H1 (cell line): ENCODE data around the gene VPS52. TPM values are rescaled to one million over a fixed set of nuclear protein-coding genes. Genes with fewer than 3 reads are reported as not detected.
A peak's percentile ranks its signal among the peaks of the same experiment; 100 is the strongest.

Source experiments
- CTCF ChIA-PET: fragments of 300-600 bp; sonication (Branson Sonifier 250); formaldehyde crosslinking; loops from one replicate; lab custom pipeline; 2021; ENCODE audit not compliant: partially characterized antibody; lab: Charles Lee
- POLR2A ChIA-PET: fragments of 300-600 bp; sonication (Branson Sonifier 250); formaldehyde crosslinking; loops from one replicate; lab custom pipeline; 2021; ENCODE audit warnings: inconsistent platforms; ENCODE audit not compliant: partially characterized antibody; lab: Charles Lee
- DNase-seq, 2 experiments: peaks; one replicate each; pipeline versions ENCODE4 v3.0.0 to v3.0.0-alpha.2; 2010 to 2022; ENCODE audit warnings: low spot score in 2 of 2, low read depth in 1 of 2, mixed read lengths in 1 of 2
- FAIRE-seq: peaks from 2 replicates; lab custom pipeline; 2011; peaks lifted over from hg19 to GRCh38; lab: Jason Lieb, UNC
- H2AFZ ChIP-seq: 2 replicates; pipeline ENCODE4 v1.8.1; 2012; ENCODE audit warnings: low read length, inconsistent platforms
- H2AK5ac ChIP-seq: 2 replicates; pipeline ENCODE4 v1.6.1; 2013; ENCODE audit warnings: low read depth, low read length
- H2BK120ac ChIP-seq: replicated peaks from 2 replicates; pipeline ENCODE3; 2013; ENCODE audit warnings: low read depth, low read length, inconsistent platforms
- H2BK12ac ChIP-seq: 2 replicates; pipeline ENCODE4 v1.6.1; 2013; ENCODE audit warnings: low read depth, low read length
- H2BK15ac ChIP-seq: 2 replicates; pipeline ENCODE4 v1.6.1; 2013; ENCODE audit warnings: low read length
- H2BK20ac ChIP-seq: 2 replicates; pipeline ENCODE4 v1.6.1; 2013; ENCODE audit warnings: low read length
- H2BK5ac ChIP-seq: 2 replicates; pipeline ENCODE4 v1.6.1; 2013; ENCODE audit warnings: low read depth, low read length
- H3K14ac ChIP-seq: 2 replicates; pipeline ENCODE4 v1.6.1; 2013; ENCODE audit warnings: inconsistent platforms; ENCODE audit not compliant: insufficient read length
- H3K18ac ChIP-seq: 2 replicates; pipeline ENCODE4 v1.6.1; 2013; ENCODE audit warnings: low read length; ENCODE audit errors: extremely low read depth
- H3K23ac ChIP-seq: 2 replicates; pipeline ENCODE4 v1.6.1; 2013; ENCODE audit warnings: inconsistent platforms; ENCODE audit not compliant: insufficient read length
- H3K23me2 ChIP-seq: 2 replicates; pipeline ENCODE4 v1.6.1; 2013; ENCODE audit warnings: low read depth, low read length
- H3K27ac ChIP-seq: 2 replicates; pipeline ENCODE4 v1.6.1; 2011; ENCODE audit warnings: low read depth, low read length, inconsistent platforms
- H3K27me3 ChIP-seq, 4 experiments: replicated peaks in 1 of 4; 1 replicate in 1 of 4; 2 replicates in 3 of 4; pipeline versions ENCODE4 v1.6.1 to v1.8.1; 2011 to 2013; ENCODE audit warnings: low read length in 3 of 4, mild to moderate bottlenecking in 3 of 4, inconsistent platforms in 2 of 4, mixed read lengths in 2 of 4, moderate library complexity in 1 of 4; ENCODE audit not compliant: control insufficient read depth in 3 of 4, insufficient read depth in 3 of 4; ENCODE audit errors: extremely low read depth in 1 of 4
- H3K36me3 ChIP-seq, 4 experiments: 2 replicates each; pipeline versions ENCODE4 v1.6.1 to v1.8.1; 2011 to 2013; ENCODE audit warnings: mild to moderate bottlenecking in 4 of 4, low read length in 3 of 4, moderate library complexity in 2 of 4, control low read depth in 1 of 4, inconsistent platforms in 1 of 4; ENCODE audit not compliant: insufficient read depth in 4 of 4, control insufficient read depth in 2 of 4
- H3K4ac ChIP-seq: replicated peaks from 2 replicates; pipeline ENCODE3; 2013; ENCODE audit warnings: low read length, low read depth, mixed read lengths, inconsistent platforms; ENCODE audit not compliant: insufficient read length
- H3K4me1 ChIP-seq, 4 experiments: replicated peaks in 1 of 4; 1 replicate in 1 of 4; 2 replicates in 3 of 4; pipeline versions ENCODE4 v1.6.1 to v1.8.1; 2011 to 2013; ENCODE audit warnings: low read length in 3 of 4, inconsistent platforms in 2 of 4, mixed read lengths in 1 of 4; ENCODE audit not compliant: insufficient read depth in 4 of 4, control insufficient read depth in 3 of 4
- H3K4me2 ChIP-seq, 2 experiments: 2 replicates each; pipeline versions ENCODE4 v1.6.1 to v1.8.1; 2011 to 2013; ENCODE audit warnings: low read depth in 2 of 2, low read length in 2 of 2, control low read depth in 1 of 2, inconsistent platforms in 1 of 2, mild to moderate bottlenecking in 1 of 2; ENCODE audit not compliant: insufficient read depth in 1 of 2
- H3K4me3 ChIP-seq, 4 experiments: fragments of 200-600, 300-600 bp in 1 of 4; sonication (generic), shearing (Covaris generic), sonication (Bioruptor Twin) in 1 of 4; 2 replicates each; pipeline versions ENCODE4 v1.5.1 to v1.8.1; 2011 to 2016; ENCODE audit warnings: low read length in 4 of 4, low read depth in 3 of 4, control low read depth in 2 of 4, inconsistent platforms in 2 of 4, mild to moderate bottlenecking in 2 of 4, mixed read lengths in 1 of 4, moderate library complexity in 1 of 4; ENCODE audit not compliant: insufficient read depth in 2 of 4; ENCODE audit errors: extremely low read depth in 1 of 4
- H3K56ac ChIP-seq: replicated peaks from 2 replicates; pipeline ENCODE3; 2013; ENCODE audit warnings: low read depth, mild to moderate bottlenecking, mixed read lengths, low read length, inconsistent platforms; ENCODE audit not compliant: insufficient read length
- H3K79me1 ChIP-seq: 2 replicates; pipeline ENCODE4 v1.6.1; 2013; ENCODE audit warnings: low read depth, low read length, control low read depth
- H3K79me2 ChIP-seq, 2 experiments: 2 replicates each; pipeline versions ENCODE4 v1.6.1 to v1.8.1; 2012 to 2013; ENCODE audit warnings: low read length in 2 of 2, mild to moderate bottlenecking in 2 of 2, inconsistent platforms in 1 of 2; ENCODE audit not compliant: insufficient read depth in 2 of 2, control insufficient read depth in 1 of 2
- H3K9ac ChIP-seq, 4 experiments: replicated peaks in 1 of 4; 1 replicate in 1 of 4; 2 replicates in 3 of 4; pipeline versions ENCODE4 v1.6.1 to v1.8.1; 2011 to 2013; ENCODE audit warnings: low read depth in 3 of 4, low read length in 3 of 4, control low read depth in 2 of 4, mild to moderate bottlenecking in 2 of 4, moderate library complexity in 2 of 4, inconsistent platforms in 1 of 4; ENCODE audit errors: extremely low read depth in 1 of 4
- H3K9me3 ChIP-seq, 2 experiments: 2 replicates each; pipeline versions ENCODE4 v1.6.1 to v1.8.1; 2012 to 2013; ENCODE audit warnings: mild to moderate bottlenecking in 2 of 2, moderate library complexity in 2 of 2, control low read depth in 1 of 2, inconsistent platforms in 1 of 2, low read depth in 1 of 2, low read length in 1 of 2, mixed read lengths in 1 of 2; ENCODE audit not compliant: insufficient read depth in 2 of 2
- H4K20me1 ChIP-seq, 2 experiments: replicated peaks in 1 of 2; 2 replicates each; pipeline versions ENCODE3 to v1.8.1; 2011 to 2013; ENCODE audit warnings: inconsistent platforms in 2 of 2, low read length in 2 of 2, mild to moderate bottlenecking in 1 of 2; ENCODE audit not compliant: insufficient read depth in 2 of 2, control insufficient read depth in 1 of 2
- H4K5ac ChIP-seq: 2 replicates; pipeline ENCODE4 v1.6.1; 2013; ENCODE audit warnings: low read length, low read depth, mixed read lengths, inconsistent platforms; ENCODE audit not compliant: insufficient read length
- H4K8ac ChIP-seq: 2 replicates; pipeline ENCODE4 v1.8.0; 2013; ENCODE audit warnings: mild to moderate bottlenecking, moderate library complexity, low read length, inconsistent platforms; ENCODE audit not compliant: insufficient read depth; ENCODE audit errors: extremely low read depth
- H4K91ac ChIP-seq: replicated peaks from 2 replicates; pipeline ENCODE3; 2013; ENCODE audit warnings: low read length, mixed read lengths, inconsistent platforms; ENCODE audit not compliant: insufficient read length
- ASH2L ChIP-seq: fragments of 200-600, 300-600 bp; sonication (generic); IDR thresholded peaks from one replicate; pipeline ENCODE4 v1.7.1; 2017; ENCODE audit warnings: low read length
- EGR1 ChIP-seq: IDR thresholded peaks from 2 replicates; pipeline ENCODE4 v1.6.1; 2011; ENCODE audit warnings: low read depth, low read length, borderline replicate concordance
- EP300 ChIP-seq, 2 experiments: IDR thresholded peaks; 1 replicate in 1 of 2; 2 replicates in 1 of 2; pipeline ENCODE4 v1.6.1; 2011 to 2012; ENCODE audit warnings: low read depth in 2 of 2, low read length in 2 of 2, mild to moderate bottlenecking in 2 of 2, borderline replicate concordance in 1 of 2, inconsistent platforms in 1 of 2, moderate library complexity in 1 of 2
- KDM4A ChIP-seq: IDR thresholded peaks from one replicate; pipeline ENCODE4 v1.7.1; 2012; ENCODE audit warnings: low read depth, mild to moderate bottlenecking, moderate library complexity, low read length, inconsistent platforms; ENCODE audit not compliant: severe bottlenecking
- NANOG ChIP-seq: IDR thresholded peaks from 2 replicates; pipeline ENCODE4 v1.6.1; 2011; ENCODE audit warnings: low read length, low read depth, mild to moderate bottlenecking, inconsistent platforms; ENCODE audit not compliant: insufficient read depth, poor library complexity, severe bottlenecking
- SAP30 ChIP-seq: fragments of 300-600 bp; sonication (generic); IDR thresholded peaks from 2 replicates; pipeline ENCODE4 v1.7.1; 2012; ENCODE audit warnings: low read length, moderate library complexity, mild to moderate bottlenecking, inconsistent platforms; ENCODE audit not compliant: insufficient read depth, insufficient replicate concordance
- SP2 ChIP-seq: IDR thresholded peaks from 2 replicates; pipeline ENCODE4 v1.6.1; 2012; ENCODE audit warnings: mild to moderate bottlenecking, low read length, inconsistent platforms
- WGBS, 2 experiments: shearing (Covaris generic) in 1 of 2; methylation state at CpG; one replicate each; pipeline versions ENCODE4 v1.1.6 to v1.1.7; 2013 to 2015; ENCODE audit warnings: low lambda C conversion rate in 2 of 2, mixed read lengths in 2 of 2, inconsistent platforms in 1 of 2, low coverage in 1 of 2, missing lambda C conversion rate in 1 of 2; ENCODE audit not compliant: insufficient replicate concordance in 2 of 2, insufficient coverage in 1 of 2, insufficient read length in 1 of 2; ENCODE audit errors: extremely low coverage in 1 of 2, missing lambda C conversion rate in 1 of 2; 5-methylcytosine and 5-hydroxymethylcytosine counted together
- polyA plus RNA-seq, 7 experiments: library from polyadenylated mRNA; depleted of rRNA in 3 of 7; stranded (reverse) in 5 of 7; unstranded in 2 of 7; fragments of >200 nt in 5 of 7; fragments of 200-250 nt in 2 of 7; gene quantifications; 1 replicate in 5 of 7; 2 replicates in 1 of 7; 4 replicates in 1 of 7; pipeline versions ENCODE4 v1.2.1 to v1.2.3, GENCODE V29; 2011 to 2013; ENCODE audit warnings: missing spikeins in 2 of 7, mixed read lengths in 2 of 7
- total RNA-seq: library from RNA; stranded (reverse); fragmentation: NEBNext Ultra II Directional; extraction: Animal tissue kit (Norgen Biotek cat#: 25700); gene quantifications from 2 replicates; pipeline ENCODE4 v1.2.1, GENCODE V29; 2021
- TF ChIP-seq, protein P1 (sequence below): IDR thresholded peaks from 2 replicates; pipeline ENCODE4 v1.6.1; 2012; ENCODE audit warnings: low read length, inconsistent platforms

VPS52 gene
- total and polyA plus RNA-seq, 2 of the 8 experiments (the other 6 are each of a cell fraction or from before 2014, with no cell fraction given): 36.5 to 86.3 TPM

DNA sequence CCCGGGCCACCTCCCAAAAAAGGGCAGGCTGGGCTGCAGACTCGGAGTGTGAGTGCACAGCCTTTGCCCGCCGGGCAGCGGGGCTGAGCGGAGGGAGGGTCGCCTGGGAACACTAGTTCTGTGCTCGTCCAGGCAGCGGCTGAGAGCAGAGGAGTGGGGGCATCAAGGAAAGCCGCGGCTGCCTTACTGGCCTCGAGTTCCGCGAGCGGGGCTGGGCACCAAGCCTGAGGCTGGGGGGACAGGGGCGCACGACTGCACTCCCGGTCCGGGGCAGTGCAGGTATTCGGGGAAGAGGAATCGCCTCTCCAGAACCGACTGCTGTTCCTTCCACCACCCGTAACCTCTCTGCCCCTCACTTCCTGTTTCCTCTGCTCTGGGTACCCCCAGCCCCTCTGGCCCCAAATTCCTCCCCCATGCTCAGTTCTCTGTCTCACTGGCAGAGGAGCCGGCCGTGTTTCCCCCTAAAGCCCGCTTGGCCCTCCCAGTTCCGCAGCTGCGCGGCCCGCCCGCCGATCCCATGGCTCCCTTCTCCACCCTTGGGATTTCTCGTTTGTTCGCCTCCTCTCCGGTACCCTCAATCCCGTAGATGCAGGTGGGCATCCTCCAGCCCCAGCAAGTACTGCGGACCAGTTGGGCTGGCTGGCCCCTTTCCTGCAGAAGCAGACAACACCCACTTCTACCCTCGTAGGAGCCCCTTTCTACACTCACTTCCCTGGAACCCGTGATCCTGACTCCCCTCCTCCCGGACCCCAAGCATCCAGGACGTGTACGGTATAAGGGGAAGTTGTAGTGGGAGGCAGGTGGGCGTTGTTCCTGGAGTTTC lies 58.3 kb downstream of the VPS52 start:
- H3K36me3 ChIP-seq: peaks cover 2 to 7% (median 4%) of the 10 kb centered on the region in 4 experiments; a peak in 3 of 8 replicates
- FAIRE-seq: no peak
- peak overlapping the region; percentile 89; the same call in 1 of the 2 replicates for H3K18ac ChIP-seq
- H2BK12ac ChIP-seq: no peak overlapping the region
- peak overlapping the region; percentile 97; the same call in 1 of the 2 replicates for H2BK15ac ChIP-seq
- no peak overlapping the region for H3K27ac ChIP-seq
- CTCF ChIA-PET: interaction anchor here (0.5 to 6.3 kb wide), 3 partner anchors 35 to 369 kb away, joined by 3 to 60 read pairs (median 3); no protein-coding TSS in a partner anchor
- POLR2A ChIA-PET: interaction anchor here (0.8 to 2.3 kb wide), 7 partner anchors 9 to 242 kb away, joined by 3 to 13 read pairs (median 5); partner anchors contain the start of genes HSD17B8, RPS18 and VPS52
- no peak overlapping the region for H2AK5ac ChIP-seq
- H3K4me3 ChIP-seq: peak overlapping the region; percentile 50 to 72 (median 66)
- H3K23ac ChIP-seq: no peak overlapping the region
- no peak overlapping the region for H4K8ac ChIP-seq
- H2AFZ ChIP-seq: no peak overlapping the region; the same call in 1 of the 2 replicates
- H3K4me1 ChIP-seq: peaks cover 0 to 13% (median 4%) of the 10 kb centered on the region in 4 experiments; a peak in 6 of 7 replicates
- H3K14ac ChIP-seq: no peak overlapping the region
- no peak overlapping the region for H4K5ac ChIP-seq
- DNase-seq: peak in 1 of 2 experiments; percentile 79
- H3K4me2 ChIP-seq: peak overlapping the region; percentile 83 to 95
- WGBS, 2 experiments: 4% methylated on average over 40 of the region's 43 CpGs; no CpG with 5 or more reads in 1 of the 2 experiments
- H4K91ac ChIP-seq: no peak overlapping the region
- no peaks in the 10 kb centered on the region for H3K9me3 ChIP-seq
- H3K23me2 ChIP-seq: peaks cover 14% of the 10 kb centered on the region; the same call in 1 of the 2 replicates
- H3K9ac ChIP-seq: peak overlapping the region in 3 of 4 experiments; percentile 10 to 66 (median 13); a peak in 3 of 7 replicates
- H3K4ac ChIP-seq: no peak overlapping the region
- H3K79me2 ChIP-seq: no peaks in the 10 kb centered on the region
- no peak overlapping the region for H3K56ac ChIP-seq
- H2BK120ac ChIP-seq: no peak overlapping the region
- no peak overlapping the region for H2BK5ac ChIP-seq
- peaks cover 2 to 16% of the 10 kb centered on the region in 2 experiments for H4K20me1 ChIP-seq
- no peaks in the 10 kb centered on the region; the same call in 1 of the 2 replicates for H3K79me1 ChIP-seq
- no peak overlapping the region for H2BK20ac ChIP-seq
- H3K27me3 ChIP-seq: peaks cover 32 to 71% (median 67%) of the 10 kb centered on the region in 4 experiments
- TF ChIP-seq ASH2L (peak; percentile 60), KDM4A (peak; percentile 86), NANOG (no peak), EP300 (IDR thresholded peaks at IDR 0.05; ENCODE audit: borderline replicate concordance in 1 of 2, low read depth in 2 of 2, low read length in 2 of 2) (no peak), EGR1 (no peak), SP2 (no peak), SAP30 (no peak)
- TF ChIP-seq, protein P1, sequence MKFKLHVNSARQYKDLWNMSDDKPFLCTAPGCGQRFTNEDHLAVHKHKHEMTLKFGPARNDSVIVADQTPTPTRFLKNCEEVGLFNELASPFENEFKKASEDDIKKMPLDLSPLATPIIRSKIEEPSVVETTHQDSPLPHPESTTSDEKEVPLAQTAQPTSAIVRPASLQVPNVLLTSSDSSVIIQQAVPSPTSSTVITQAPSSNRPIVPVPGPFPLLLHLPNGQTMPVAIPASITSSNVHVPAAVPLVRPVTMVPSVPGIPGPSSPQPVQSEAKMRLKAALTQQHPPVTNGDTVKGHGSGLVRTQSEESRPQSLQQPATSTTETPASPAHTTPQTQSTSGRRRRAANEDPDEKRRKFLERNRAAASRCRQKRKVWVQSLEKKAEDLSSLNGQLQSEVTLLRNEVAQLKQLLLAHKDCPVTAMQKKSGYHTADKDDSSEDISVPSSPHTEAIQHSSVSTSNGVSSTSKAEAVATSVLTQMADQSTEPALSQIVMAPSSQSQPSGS: no peak
